GM21390 (cell line): ENCODE results near the gene MS4A18.

Experiments used
- ATAC-seq: cut with Tn5 transposase; IDR thresholded peaks from one replicate; pipeline ENCODE4 v1.9.1; 2021; ENCODE audit not compliant: unreplicated experiment

Gene MS4A18

DNA sequence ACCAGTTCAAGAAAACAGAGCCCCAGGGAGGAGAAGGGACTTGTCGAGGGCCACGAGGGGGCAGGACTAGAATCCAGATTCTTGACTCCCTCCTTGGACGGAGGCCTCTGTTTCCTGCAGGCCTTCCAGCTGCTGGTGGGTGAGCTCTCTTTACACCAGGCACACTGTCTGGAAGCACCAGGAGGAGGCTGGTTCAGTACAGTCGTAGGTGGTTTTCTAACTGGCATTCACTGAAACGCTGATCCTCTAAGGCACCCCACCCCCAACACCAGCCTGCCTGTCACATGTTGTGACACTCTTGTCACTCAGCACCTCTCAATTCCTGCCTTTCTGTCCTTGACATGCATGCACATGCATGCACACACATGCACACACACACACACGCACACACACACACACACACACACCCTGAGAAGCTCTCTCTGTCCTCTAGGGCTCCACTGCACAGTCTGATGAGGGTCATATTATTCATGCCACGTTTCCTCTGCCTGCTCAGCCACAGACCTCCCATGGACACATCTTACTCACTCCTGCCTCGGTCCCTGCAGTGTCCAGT lies 61.4 kb downstream of the MS4A18 start:
- no peak for ATAC-seq

- ATAC-seq: no peak
Measured at GRCh38 chr11:60786811-60787567, 62.5 kb downstream of the MS4A18 start.

GRCh38 chr11:60788401-60789125 lies 64.0 kb downstream of the MS4A18 start:
- ATAC-seq: no peak

- ATAC-seq: no peak
Measured at GRCh38 chr11:60790726-60791125, 66.2 kb downstream of the MS4A18 start.

GRCh38 chr11:60791153-60791933 lies 66.8 kb downstream of the MS4A18 start:
- no peak for ATAC-seq

- no peak for ATAC-seq
Measured at GRCh38 chr11:60792521-60792920, 68.0 kb downstream of the MS4A18 start.
